GM21619 (cell line): ENCODE measurements around the gene KRT28.
"Not testable (repeated sequence)": the region's sequence is repeated elsewhere in the genome, so short reads cannot be mapped to it uniquely, and the experiment has no call there.

Experiments used
- ATAC-seq: cut with Tn5 transposase; IDR thresholded peaks from one replicate; pipeline ENCODE4 v1.9.1; 2021; ENCODE audit not compliant: unreplicated experiment

KRT28 gene

DNA sequence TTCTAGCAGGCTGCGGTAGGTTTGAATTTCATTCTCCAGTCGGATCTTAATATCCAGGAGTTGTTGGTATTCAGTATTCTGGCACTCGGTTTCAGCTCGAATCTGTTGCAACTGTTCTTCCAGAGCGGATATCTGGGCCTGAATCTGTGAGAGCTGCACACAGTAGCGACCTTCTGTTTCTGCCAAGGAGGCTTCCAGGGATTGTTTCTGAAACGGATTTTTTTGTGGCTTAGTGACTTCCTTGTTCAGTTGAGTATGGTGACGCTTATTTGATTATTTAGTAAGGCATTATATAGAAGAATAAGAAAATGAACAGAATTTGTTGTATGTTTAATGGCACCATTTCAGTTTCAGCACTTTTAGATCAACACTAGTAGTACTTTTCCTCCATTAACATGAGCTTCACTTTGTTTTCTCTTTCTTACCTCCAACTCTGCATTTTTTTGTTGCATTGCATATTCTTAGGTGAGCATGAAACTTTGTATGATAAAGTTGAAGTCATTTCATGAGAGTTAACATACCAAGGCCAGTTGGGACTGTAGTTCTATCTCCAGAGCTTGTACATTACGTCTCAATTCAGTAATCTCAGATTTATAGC, 19.9 kb upstream of the KRT28 start:
- ATAC-seq, result no peak

DNA sequence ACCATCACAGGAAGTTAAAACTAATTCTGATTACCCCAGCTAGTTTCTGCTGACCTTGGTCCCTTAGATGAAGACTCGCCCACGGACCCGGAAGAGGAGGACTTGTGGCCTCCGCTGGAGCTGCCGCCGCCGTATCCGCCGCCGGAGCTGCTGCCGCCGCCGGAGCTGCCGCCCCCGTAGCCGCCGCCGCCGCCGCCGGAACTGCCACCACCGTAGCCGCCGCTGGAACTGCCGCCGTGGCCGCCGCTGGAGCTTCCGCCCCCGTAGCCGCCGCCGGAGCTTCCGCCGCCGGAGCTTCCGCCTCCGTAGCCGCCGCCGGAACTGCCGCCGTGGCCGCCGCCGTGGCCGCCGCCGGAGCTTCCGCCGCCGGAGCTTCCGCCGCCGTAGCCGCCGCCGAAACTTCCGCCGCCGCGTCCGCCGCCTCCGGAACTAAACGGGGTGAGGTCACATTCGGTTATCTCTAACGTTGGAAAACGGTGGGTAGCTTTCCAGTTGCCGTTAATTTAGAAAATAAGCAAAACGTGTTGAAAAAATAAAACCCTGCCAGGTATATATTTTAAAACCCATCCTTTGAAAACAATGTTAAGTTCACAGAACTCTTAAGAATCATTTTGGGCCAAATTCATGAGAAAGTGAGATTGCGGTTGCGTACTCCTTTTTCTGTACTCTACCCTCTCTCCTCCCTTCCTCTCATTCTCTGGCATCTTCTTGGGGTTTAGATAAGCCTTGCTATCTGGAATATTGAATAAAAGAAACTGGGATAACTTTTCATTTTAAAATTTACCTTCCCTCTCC, 19.2 kb upstream of the KRT28 start:
- ATAC-seq, result peak; percentile 57

DNA sequence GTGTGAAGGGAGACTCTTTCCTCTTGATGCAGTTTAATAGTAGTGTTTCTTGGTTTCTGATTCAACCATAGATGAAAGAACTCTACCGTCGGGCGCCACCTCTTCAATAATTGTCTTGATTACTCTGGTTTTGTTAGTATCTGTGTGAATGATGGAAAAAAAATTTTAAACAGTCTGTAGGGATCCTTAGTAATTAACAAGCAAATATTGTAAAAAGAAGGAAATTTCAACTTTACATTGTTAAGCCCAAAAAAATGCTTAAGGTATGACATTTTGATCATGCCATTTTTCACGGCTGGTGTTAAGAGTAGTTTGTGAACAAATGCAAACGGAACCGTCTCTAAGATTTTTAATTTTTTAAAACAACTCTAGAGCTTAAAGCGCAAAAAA, 18.6 kb upstream of the KRT28 start:
- no peak for ATAC-seq

DNA sequence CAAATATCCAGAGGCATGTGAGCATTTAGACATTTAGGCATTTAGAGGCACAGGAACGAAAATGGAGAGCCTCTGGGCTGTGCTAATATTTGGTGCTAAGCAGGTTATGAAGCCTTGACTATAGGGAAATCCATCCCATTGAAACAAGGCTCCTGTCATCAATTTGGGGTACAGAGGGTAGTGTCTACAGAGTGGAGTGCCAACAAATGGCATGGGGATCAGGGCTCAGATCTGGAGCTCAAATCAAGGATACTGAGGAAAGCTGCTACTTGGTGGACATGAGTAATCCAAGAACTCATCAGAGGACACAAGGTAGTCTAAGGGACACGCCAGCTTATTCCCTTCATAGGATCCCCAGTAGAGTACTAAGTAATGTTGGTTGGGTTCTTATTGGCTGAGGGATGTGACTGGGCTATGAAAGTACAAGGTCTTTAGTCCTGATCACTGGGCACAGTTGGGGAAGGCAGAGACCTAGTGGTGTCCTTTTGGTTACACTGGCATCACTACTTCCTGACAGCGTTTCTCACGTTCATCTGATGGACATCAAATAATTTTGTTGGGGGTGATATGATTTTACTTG, 17.4 kb upstream of the KRT28 start:
- no peak for ATAC-seq

DNA sequence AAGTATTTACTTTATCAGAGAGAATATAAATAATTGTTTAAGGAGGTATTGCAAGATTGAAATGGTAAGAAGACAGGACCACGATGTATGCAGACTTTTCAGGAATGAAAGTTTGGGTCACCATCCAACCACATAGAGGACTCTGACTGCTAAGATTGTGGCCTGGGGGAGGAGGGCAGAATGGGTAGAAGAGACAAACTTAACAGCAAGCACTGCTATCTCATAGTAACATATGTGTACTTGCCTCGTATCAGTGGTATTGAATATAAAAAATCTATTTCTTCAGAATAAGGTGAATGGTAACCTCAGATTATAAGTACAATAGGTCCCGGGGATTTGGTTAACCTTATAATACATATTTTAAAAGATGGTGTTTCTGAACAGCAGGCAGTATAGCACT, 16.8 kb upstream of the KRT28 start:
- ATAC-seq, result no peak

DNA sequence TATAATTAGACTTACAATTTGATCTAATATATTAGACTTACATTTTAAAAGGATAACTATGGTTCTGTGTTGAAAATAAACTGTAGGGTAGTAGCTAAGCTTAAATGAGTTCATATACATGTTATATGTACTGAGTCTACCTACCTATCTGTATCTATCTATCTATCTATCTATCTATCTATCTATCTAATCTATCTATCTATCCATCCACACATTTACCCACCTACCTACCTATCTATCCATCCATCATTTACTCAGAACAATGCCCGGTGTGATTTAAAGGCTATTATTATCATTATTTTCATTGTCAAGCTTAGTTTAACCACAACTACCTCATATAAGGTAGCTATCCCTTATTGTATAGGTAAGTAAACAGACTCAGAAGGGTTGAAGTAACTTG, 15.6 kb upstream of the KRT28 start:
- no peak for ATAC-seq

DNA sequence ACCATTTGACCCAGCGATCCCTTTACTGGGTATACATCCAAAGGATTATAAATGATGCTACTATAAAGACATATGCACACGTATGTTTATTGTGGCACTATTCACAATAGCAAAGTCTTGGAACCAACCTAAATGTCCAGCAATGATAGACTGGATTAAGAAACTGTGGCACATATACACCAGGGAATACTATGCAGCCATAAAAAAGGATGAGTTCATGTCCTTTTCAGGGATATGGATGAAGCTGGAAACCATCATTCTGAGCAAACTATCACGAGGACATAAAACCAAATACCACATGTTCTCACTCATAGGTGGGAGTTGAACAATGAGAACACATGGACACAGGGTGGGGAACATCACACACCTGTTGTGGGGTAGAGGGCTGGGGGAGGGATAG, 14.9 kb upstream of the KRT28 start:
- ATAC-seq, result not testable (repeated sequence)

DNA sequence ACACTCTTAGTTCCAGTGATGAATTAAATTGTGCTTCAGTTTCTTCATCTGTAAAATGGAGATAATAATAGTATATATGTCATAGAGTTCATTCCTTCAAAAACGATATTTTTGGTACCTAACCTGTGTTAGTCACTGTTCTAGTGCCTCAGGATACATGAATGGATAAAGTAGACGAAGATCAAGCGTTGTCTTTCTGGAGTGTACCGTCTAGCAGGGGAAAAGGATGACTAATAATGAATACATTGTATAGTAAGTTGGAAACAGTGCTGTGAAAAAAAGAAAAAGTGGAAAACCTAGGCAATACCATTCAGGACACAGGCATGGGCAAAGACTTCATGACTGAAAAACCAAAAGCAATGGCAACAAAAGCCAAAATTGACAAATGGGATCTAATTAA, 14.0 kb upstream of the KRT28 start:
- no peak for ATAC-seq

DNA sequence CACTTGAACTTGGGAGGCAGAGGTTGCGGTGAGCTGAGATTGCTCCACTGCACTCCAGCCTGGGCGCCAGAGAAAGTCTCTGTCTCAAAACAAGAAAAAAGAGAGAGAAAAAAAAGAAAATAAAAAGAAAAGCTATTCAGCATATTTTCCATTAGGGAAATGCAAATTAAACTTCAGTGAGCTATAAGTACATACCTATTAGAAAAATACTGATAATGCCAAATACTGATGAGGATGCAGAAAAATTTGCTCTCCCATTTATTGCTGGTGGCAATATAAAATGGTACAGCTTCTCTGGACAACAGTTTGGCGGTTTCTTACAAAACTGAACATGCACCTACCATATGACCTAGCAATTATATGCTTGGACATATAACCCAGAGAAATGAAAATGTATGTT, 12.9 kb upstream of the KRT28 start:
- no peak for ATAC-seq

DNA sequence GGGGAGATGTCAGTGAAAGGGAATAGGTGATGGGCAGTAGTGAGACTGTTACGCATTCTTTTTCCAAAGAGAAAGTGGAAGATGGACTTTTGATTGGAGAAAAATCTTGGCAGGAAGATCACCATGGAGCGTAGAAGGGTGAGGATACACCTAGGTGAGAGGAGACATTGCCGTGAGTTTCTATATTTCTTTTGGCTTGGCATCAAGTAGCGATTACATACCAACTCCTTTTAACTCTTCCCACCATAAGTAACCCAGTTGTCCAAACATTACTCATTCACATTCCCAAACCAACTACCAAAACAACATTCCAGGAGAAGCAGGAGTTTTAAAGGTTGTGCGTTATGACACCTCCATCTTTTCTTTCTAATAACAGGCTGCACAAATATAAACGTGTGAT, 10.7 kb upstream of the KRT28 start:
- no peak for ATAC-seq

DNA sequence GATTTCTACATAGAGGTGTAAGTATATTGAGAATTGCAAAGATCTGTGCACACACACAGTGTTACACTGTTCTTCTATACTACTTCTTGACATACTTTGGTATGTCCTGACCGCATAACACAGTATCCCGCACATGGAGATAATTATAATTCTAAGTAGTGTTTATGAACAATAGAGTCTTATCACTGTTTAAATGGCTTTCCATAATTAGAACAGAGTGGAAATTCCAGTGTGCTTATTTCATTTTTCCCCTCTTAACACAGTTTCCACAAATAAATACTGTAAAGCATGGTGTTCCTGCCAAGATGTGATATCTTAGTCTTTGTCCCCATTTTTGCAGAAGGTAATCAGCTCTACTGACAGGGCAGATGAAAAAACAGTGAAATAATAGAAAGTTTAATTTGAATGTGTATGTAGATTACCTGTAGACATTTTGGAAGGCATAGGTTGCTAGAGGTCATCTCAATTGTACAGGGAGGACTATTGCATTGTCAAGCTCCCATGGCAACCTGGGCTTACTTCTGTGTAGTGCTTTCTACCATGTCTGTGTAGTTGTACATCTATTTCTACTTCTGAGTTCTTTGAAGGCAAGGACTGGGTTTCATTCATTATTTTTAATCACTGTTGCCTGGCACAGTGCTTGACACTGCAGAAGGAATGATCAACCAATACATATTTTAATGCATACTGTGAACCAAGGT, 10.1 kb upstream of the KRT28 start:
- ATAC-seq, result no peak

DNA sequence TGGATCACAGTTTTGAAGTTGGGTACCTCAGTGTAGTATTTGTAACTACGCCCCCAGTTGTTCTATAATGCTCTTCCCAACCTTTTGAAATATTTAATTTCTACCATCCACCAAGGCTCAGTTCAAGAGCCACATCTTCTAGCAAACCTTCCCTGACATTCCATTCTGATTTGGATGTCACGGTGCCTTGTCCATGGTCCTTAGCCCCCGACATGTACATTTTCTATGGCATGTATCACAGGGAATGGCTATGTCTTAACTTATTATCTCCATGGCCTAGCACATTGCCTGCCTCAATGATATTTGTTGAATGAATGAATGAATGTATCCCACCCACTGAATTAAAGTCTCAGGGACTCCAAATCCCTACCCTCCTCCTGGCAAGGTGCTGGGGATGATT, 6.4 kb upstream of the KRT28 start:
- ATAC-seq, result no peak

DNA sequence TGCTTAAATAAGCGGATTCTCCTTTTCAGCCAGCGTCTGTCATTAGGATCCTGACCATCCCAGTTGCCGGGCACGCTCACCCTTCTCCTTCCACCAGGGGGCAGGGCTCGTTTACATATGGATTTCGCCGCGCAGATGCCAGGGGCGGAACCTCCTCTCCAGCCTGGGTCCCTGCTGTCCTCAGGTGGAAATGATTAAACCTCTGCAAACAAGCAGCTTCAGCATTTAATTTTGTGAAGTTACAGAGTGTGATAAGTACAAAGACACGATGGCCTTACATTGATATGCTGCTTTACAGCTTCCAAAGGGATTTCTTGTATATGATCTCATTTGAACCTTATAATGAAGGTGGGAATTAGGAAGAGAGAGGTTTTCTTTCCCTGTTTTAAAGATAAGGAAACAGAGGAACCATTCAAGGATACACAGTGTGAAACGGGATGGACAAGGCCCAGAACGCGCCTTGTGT, 3.9 kb upstream of the KRT28 start:
- peak; percentile 48 for ATAC-seq

DNA sequence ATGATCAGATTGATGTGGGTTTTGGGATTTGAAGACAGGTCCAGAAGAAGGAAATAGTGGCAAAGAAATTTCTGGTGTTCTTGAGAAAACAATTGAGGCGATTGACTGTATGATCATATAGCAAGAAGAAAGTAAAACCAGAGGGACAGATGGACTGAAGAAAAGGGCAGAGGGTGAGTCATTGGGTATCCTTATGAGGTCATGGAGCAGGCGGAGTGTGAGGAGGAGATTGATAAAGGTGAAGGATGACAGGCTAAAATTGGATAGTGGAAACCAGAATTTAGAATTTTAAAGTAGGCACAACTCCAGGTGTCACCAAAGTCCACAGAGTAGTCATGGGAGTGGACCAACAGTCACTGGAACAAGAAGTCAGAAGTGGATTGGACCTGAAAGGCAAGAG, 1.4 kb upstream of the KRT28 start:
- no peak for ATAC-seq

DNA sequence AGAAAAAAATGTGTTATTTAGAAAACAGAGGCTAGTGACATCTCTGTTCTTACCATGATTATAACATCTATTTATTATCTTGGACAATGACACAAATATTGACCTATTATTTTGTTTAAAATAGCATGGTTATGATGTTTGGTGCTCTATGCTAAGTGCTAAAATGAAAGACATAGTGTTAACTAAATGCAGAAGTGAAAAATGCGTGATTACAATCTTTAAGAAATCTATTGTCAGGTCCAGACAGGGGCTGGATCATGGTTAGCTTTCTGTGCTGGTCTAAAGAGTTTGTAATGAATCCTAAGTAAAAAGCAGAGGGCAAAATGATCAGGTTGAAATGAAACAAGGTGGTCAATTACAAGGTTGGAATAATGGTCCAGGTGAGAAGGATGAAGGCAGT, 622 bp upstream of the KRT28 start:
- no peak for ATAC-seq

DNA sequence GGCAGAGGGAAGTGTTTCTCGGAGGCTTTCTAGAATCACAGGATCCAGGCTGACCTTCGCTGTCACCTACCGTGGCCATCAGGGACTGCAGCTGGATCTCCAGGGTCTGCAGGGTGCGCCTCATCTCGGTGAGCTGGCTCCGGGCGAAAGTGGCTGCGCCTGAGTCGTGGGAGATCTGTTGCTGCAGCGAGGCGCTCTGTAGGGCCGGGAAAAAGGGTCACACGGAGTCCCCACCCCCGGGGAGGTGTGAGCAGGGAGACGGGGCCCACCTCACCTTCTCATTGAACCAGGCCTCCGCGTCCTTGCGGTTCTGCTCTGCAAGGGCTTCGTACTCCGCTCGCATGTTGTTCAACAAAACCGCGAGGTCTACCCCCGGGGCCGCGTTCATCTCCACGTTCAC, 2.9 kb downstream of the KRT28 start:
- no peak for ATAC-seq

DNA sequence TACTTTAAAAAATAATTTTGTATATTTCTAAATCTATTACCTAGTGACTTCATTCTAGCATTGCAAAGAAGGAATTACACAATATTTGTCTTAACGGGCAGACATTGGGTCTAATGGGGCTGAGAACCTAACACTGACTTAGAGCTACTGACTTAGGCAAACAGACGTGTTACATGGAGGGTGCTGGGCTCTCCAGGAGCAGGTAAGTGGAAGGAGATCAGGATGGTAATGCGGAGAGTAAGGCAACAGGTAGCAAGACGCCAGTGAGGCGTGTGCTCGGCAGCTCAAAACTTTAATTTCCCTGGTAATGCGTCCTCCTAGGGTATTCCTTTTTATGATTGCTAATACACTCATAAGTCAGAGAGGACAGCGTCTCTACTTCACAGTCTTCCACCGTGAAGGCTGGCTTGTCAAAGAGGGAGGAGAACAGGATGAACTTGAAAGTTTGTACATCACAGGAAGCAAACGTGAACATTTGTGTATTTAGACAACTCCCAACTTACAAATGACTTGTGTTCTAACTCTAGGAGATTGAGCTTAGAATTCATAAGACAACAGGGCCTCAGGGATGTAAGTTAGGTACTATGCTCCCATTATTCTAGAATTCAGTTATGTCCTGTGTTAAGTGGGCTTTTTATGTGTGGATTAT, 4.6 kb downstream of the KRT28 start:
- no peak for ATAC-seq

DNA sequence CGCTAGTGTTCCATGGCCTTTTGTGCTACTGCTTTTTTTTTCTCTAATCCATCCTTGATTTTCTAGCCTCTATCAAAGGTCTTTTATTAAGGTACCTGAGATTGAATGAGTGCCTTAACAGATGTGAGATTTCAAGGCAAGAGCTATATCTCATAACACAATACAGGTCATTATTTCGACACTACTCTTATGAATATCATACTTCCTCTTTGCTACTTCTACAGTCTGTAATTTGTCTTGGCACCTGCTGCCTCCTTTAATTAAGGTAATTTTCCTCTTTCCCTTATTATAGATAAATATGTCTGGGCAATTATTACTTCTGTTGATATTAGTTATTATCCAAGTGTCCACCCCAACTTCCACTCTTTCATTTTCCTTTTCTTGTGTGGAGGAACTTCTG, 5.3 kb downstream of the KRT28 start:
- ATAC-seq, result no peak

DNA sequence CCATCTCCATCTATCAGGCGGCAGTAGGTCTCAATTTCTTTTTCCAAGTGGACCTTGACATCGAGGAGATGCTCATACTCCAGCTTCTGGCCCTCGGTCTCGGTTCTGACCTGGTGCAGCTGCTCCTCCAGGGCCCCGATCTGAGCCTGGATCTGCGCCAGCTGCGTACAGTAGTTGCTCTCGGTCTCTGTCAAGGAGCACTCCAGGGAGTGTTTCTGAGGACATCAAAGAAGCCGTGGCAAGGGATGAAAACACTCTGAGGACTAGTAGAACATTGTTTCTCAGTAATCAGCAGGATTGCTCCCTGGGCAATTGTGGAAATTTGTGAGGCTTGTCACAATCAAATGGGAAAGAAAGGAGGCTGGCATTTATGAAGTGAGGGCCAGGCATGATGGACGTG, 5.9 kb downstream of the KRT28 start:
- no peak for ATAC-seq

DNA sequence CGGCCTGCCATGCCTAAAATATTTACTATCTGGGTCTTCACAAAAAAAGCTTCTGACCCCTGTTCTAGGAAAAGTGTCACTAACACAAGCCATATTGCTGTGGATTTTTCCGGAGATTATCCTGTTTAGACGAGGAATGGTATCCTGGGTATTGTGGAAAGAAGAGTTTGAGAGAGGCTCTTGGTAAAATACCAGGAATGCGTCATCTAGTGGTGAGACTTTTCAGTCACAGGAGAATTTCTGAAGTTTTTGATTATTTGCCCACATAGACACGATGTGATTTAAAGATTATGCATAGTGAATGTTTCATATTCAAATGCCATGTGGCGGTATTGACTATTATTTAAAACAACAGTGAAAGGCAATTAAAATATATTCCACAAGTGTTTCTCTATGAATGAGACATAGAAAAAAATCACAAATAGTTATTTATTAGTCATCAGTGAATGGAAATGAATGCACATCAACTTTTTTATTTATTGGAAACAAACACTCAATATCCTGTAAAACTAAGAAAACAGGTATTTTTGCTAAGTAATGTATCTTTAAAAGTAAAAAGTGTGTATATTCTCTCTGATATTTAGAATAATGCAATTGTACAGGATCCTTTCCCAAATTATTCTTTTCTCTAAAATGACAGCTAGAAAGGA, 7.8 kb downstream of the KRT28 start:
- no peak for ATAC-seq

DNA sequence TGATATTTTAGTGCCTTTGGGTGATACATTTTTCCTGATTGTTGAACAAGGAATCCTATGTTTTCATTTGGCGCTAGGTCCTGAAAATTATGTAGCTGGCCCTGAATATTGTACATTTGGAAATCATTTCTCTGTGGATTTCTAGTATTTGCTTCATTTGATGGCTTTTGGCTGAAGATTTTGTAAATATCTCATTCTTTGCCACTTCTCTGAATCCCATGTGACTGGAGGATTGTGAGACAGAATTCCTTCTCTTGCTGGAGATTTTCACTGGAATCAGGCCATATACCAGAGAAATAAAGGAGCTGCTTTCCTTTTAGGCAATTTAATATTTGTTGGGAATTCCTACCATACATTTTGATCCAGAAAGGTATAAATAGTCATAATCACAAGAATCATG, 8.6 kb downstream of the KRT28 start:
- no peak for ATAC-seq
